GM12801 (cell line): ENCODE measurements around the gene MYO1H.

ENCODE experiments used
- CTCF ChIP-seq: IDR thresholded peaks from one replicate; pipeline ENCODE4 v1.5.1; 2011; ENCODE audit warnings: control low read depth; ENCODE audit not compliant: insufficient read length; ENCODE audit errors: extremely low read depth

The MYO1H gene

GRCh38 chr12:109347589-109347988 lies at the start of gene MYO1H:
TSS of gene MYO1H (plus strand) at chr12:109347900. CDS start at chr12:109347961, 61 bp downstream.
- TF ChIP-seq CTCF, result no peak

- TF ChIP-seq CTCF, result no peak
These were observed 47.9 kb upstream of the MYO1H start for GRCh38 chr12:109299849-109300248.

- no peak for TF ChIP-seq CTCF
These were observed 46.0 kb upstream of the MYO1H start for GRCh38 chr12:109301643-109302168.

GRCh38 chr12:109302358-109302757 lies 45.3 kb upstream of the MYO1H start:
- no peak for TF ChIP-seq CTCF

GRCh38 chr12:109302770-109303169 lies 44.9 kb upstream of the MYO1H start:
- TF ChIP-seq CTCF, result no peak

- TF ChIP-seq CTCF, result no peak
These were observed 43.2 kb upstream of the MYO1H start for GRCh38 chr12:109304485-109304884.

GRCh38 chr12:109305547-109305946 lies 42.2 kb upstream of the MYO1H start:
- TF ChIP-seq CTCF, result no peak
